Peyer's patch (tissue), 4 donors: ENCODE results near the gene POLR1F. TPM values are rescaled to one million over a fixed set of nuclear protein-coding genes. Genes with fewer than 3 reads are reported as not detected.

ENCODE experiments used
- DNase-seq, 3 donors: peaks; one replicate each; pipeline ENCODE4 v3.0.0-alpha.2; 2017 to 2019
- H3K27ac ChIP-seq, 4 donors: fragments of 200-600 bp; sonication (generic); one replicate each; pipeline ENCODE4 v1.5.1; 2016 to 2019
- H3K27me3 ChIP-seq, 2 donors: fragments of 200-600 bp; sonication (generic); one replicate each; pipeline ENCODE4 v1.5.1; 2019
- H3K36me3 ChIP-seq, 3 donors: fragments of 200-600 bp; sonication (generic); one replicate each; pipeline ENCODE4 v1.5.1; 2016 to 2019
- H3K4me1 ChIP-seq, 4 donors: fragments of 200-600 bp; sonication (generic); one replicate each; pipeline ENCODE4 v1.5.1; 2016 to 2019
- H3K4me3 ChIP-seq, 4 donors: fragments of 200-600 bp; sonication (generic); 1 replicate in 3 of 4; 2 replicates in 1 of 4; pipeline ENCODE4 v1.5.1; 2016 to 2019; ENCODE audit warnings: mild to moderate bottlenecking in 1 of 4
- H3K9me3 ChIP-seq, 4 donors: fragments of 200-600 bp; sonication (generic); one replicate each; pipeline ENCODE4 v1.5.1; 2016 to 2019; ENCODE audit warnings: mild to moderate bottlenecking in 1 of 4
- POLR2A ChIP-seq, 2 donors: fragments of 450-650 bp; IDR thresholded peaks; one replicate each; pipeline ENCODE4 v1.5.1; 2017; ENCODE audit warnings: antibody characterized with exemption in 2 of 2, mild to moderate bottlenecking in 2 of 2, moderate library complexity in 2 of 2
- total RNA-seq, 4 donors: library from RNA; depleted of rRNA; stranded (reverse); fragments of >200 nt; gene quantifications; one replicate each; pipeline ENCODE4 v1.1.0, GENCODE V29; 2016
- TF ChIP-seq, protein P1 (sequence below), 6 experiments: fragments of 450-650 bp in 4 of 6; fragments of 200-600 bp in 2 of 6; sonication (generic) in 1 of 6; IDR thresholded peaks; one replicate each; pipeline ENCODE4 v1.5.1; 2017 to 2019; ENCODE audit warnings: antibody characterized with exemption in 6 of 6, mild to moderate bottlenecking in 3 of 6, moderate library complexity in 1 of 6

The POLR1F gene
- total RNA-seq, 4 donors from 2014 or later, result 4.8 to 12.6 (median 5.6) TPM

DNA sequence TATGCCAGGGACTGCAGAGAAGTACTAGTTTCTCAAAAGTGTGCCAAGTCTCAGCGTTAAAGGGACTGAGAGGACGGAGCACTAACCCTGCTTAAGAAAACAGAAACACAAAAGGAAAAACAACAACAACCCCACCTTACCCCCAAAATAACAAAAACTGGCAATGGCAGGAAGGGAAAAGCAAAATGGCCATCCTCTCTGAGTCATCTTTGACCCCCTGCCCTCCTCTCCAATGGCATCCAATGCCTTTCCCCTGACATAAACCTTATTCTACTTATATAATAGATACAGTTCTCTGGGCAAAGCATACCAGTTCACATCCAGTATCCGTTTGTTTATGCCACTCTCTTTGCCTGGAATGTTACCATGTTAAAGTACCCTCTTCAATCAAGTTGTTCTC is 1.6 kb downstream of the POLR1F start:
- no peak overlapping the region for H3K27ac ChIP-seq
- no peak overlapping the region for H3K4me3 ChIP-seq
- H3K9me3 ChIP-seq, result no peaks in the 10 kb centered on the region
- DNase-seq, result no peak
- H3K36me3 ChIP-seq, result no peaks in the 10 kb centered on the region
- H3K4me1 ChIP-seq, result peaks cover 0 to 17% (median 3%) of the 10 kb centered on the region in 4 donors
- no peaks in the 10 kb centered on the region for H3K27me3 ChIP-seq
- TF ChIP-seq POLR2A (IDR thresholded peaks at IDR 0.05), result no peak
- TF ChIP-seq, protein P1, sequence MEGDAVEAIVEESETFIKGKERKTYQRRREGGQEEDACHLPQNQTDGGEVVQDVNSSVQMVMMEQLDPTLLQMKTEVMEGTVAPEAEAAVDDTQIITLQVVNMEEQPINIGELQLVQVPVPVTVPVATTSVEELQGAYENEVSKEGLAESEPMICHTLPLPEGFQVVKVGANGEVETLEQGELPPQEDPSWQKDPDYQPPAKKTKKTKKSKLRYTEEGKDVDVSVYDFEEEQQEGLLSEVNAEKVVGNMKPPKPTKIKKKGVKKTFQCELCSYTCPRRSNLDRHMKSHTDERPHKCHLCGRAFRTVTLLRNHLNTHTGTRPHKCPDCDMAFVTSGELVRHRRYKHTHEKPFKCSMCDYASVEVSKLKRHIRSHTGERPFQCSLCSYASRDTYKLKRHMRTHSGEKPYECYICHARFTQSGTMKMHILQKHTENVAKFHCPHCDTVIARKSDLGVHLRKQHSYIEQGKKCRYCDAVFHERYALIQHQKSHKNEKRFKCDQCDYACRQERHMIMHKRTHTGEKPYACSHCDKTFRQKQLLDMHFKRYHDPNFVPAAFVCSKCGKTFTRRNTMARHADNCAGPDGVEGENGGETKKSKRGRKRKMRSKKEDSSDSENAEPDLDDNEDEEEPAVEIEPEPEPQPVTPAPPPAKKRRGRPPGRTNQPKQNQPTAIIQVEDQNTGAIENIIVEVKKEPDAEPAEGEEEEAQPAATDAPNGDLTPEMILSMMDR (IDR thresholded peaks at IDR 0.05), result no peak

DNA sequence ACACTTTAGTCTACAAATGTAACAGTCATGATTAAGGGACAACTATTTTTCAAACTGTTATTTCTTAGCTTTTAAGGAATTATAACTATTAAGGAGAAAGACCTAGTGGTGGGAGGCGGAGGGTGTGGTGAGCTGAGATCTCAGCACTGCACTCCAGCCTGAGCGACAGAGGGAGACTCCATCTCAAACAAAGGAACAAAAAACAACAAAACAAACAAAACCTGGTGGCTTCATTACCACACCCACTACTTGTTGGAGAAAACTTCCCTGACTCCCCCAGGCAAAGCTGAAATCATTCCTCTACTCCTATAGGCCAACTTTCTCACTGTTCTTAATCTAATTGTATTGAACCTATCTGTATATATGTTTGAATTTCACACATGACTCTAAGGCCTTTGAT is 3.2 kb downstream of the POLR1F start:
- no peak overlapping the region for H3K27ac ChIP-seq
- H3K9me3 ChIP-seq, result no peaks in the 10 kb centered on the region
- no peak overlapping the region for H3K4me3 ChIP-seq
- H3K36me3 ChIP-seq, result no peaks in the 10 kb centered on the region
- TF ChIP-seq, protein P1 (IDR thresholded peaks at IDR 0.05), result no peak
- TF ChIP-seq POLR2A (IDR thresholded peaks at IDR 0.05), result no peak
- peaks cover 0 to 17% (median 3%) of the 10 kb centered on the region in 4 donors for H3K4me1 ChIP-seq
- no peak for DNase-seq
- H3K27me3 ChIP-seq, result no peaks in the 10 kb centered on the region

DNA sequence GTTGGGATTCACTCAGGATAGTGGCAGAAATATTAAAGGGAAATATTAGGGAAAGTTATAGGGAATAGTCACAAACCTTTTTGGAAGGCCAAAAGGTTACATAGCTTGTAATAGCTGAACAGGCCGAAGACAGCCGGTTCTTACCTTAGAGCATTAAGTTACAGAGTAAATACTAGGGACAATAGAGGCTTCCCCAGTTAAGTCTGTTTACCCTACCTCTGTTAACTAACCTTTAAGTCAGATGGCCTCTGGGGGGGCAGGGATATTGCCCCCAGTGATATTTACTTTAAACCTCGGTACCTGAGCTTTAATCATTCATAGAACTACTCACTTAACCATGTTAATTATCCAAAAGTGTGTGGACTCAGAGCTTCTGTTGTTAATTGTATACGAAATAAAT is 7.4 kb downstream of the POLR1F start:
- no peak for TF ChIP-seq POLR2A (IDR thresholded peaks at IDR 0.05)
- TF ChIP-seq, protein P1 (IDR thresholded peaks at IDR 0.05), result no peak
- H3K4me1 ChIP-seq, result no peaks in the 10 kb centered on the region
- H3K9me3 ChIP-seq, result no peaks in the 10 kb centered on the region
- H3K27ac ChIP-seq, result no peak overlapping the region
- peaks cover 0 to 15% (median 0%) of the 10 kb centered on the region in 3 donors for H3K36me3 ChIP-seq
- no peak overlapping the region for H3K4me3 ChIP-seq
- DNase-seq, result no peak
- H3K27me3 ChIP-seq, result no peaks in the 10 kb centered on the region

DNA sequence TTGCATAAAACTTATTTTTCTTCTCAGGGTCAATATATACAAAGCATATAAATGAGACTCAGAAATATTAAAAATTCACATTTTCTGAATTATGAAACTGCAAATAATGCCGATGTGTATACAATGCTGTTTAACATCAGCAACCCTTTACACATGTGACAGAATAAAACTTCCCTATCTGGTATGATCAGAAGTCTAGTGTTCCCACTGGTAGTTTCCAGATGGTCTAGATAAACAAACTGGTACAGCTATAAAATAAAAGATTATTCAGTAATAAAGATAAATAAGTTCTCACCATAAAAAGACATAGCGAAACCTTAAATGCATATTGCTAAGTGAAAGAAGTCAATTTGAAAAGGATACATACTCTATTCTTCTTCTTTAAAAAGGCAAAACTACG is 7.9 kb downstream of the POLR1F start:
- DNase-seq, result no peak
- TF ChIP-seq, protein P1 (IDR thresholded peaks at IDR 0.05), result no peak
- TF ChIP-seq POLR2A (IDR thresholded peaks at IDR 0.05), result no peak
- H3K36me3 ChIP-seq, result peaks cover 0 to 15% (median 0%) of the 10 kb centered on the region in 3 donors

DNA sequence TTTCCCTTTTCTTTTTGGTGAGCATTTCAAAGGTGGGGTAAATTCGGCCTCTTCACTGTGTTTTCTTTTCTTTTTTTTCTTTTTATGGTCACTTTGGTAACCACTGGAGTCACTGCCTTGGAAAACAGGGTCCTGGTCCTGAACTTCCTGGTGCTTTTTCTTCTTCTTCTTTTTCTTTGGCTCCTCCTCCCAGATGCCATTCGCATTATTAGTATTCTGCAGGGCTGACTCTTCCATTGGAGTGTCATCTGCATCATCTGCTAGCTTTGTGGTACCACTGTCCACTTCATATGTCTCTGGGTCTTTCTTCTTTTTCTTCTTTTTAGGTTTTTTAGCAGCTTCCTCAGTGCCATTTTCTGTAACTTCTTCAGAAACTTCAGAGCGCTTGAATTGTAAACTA is 10.5 kb downstream of the POLR1F start:
- Histone ChIP-seq H3K36me3 (peaks cover 0 to 15% (median 0%) of the 10 kb centered on the region in 3 donors), H3K4me3 (no peak overlapping the region), H3K27me3 (no peaks in the 10 kb centered on the region), H3K4me1 (no peaks in the 10 kb centered on the region), H3K27ac (no peak overlapping the region), H3K9me3 (no peaks in the 10 kb centered on the region)
- TF ChIP-seq POLR2A (IDR thresholded peaks at IDR 0.05), result no peak
- TF ChIP-seq, protein P1 (IDR thresholded peaks at IDR 0.05), result no peak
- no peak for DNase-seq

More for the DNA sequence above, 7.9 kb downstream of the POLR1F start:
- Histone ChIP-seq H3K4me1 (no peaks in the 10 kb centered on the region), H3K4me3 (no peak overlapping the region), H3K27ac (no peak overlapping the region), H3K9me3 (no peaks in the 10 kb centered on the region), H3K27me3 (no peaks in the 10 kb centered on the region)

DNA sequence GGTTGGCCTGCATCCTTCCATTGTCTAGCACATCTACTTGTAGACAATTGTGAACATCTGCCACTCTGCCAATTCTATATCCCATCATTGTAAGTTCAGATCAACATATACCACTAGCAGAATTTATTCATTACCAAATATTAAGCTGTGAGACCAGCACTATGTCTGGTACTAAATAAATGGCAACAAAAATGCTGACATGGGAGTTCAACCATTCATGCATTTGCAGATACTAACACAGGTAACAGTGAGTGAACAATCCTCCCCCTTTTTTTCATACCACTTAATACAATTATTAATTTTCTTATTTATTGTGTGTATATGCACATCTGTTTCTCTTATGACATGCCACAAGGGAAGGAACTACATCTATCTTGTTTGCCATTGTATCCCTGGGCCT is 11.9 kb downstream of the POLR1F start:
- no peak for DNase-seq
- H3K9me3 ChIP-seq, result no peaks in the 10 kb centered on the region
- H3K36me3 ChIP-seq, result peaks cover 0 to 15% (median 0%) of the 10 kb centered on the region in 3 donors
- no peak overlapping the region for H3K27ac ChIP-seq
- no peak overlapping the region for H3K4me3 ChIP-seq
- no peaks in the 10 kb centered on the region for H3K4me1 ChIP-seq
- TF ChIP-seq POLR2A (IDR thresholded peaks at IDR 0.05), result no peak
- TF ChIP-seq, protein P1 (IDR thresholded peaks at IDR 0.05), result no peak
- H3K27me3 ChIP-seq, result no peaks in the 10 kb centered on the region
